Measurements from ENCODE around the gene KHK. TPM values are rescaled to one million over a fixed set of nuclear protein-coding genes. Genes with fewer than 3 reads are reported as not detected.

The KHK gene
- total RNA-seq, 1 donor, result 0.36 TPM

DNA sequence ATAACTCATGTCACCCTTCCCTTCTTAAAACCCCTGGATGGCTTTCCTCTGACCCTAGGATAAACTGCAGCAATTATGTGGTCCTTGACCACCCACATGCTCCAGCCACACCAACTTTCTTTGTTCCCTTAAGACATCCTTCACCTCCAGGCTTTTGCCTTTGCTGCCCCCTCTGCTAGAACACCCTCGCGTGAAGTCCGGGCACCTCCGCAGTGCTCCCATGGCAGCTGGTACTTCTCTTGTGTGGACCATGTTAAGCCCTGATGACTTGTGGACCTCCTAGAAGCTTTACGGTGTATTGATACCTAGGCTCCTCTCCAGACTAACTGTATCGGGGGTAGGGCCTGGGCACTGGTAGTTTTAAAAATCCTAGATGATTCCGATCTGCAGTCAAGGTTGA is 36.2 kb downstream of the KHK start:
- Histone ChIP-seq H4K20me1 (ENCODE audit: insufficient read depth, low read length) (no peaks in the 10 kb centered on the region), H3K9me3 (ENCODE audit: low read depth, low read length) (no peaks in the 10 kb centered on the region), H3K4me2 (ENCODE audit: insufficient read depth, low read length) (no peak overlapping the region), H3K36me3 (ENCODE audit: insufficient read depth, low read length) (no peaks in the 10 kb centered on the region), H3K4me3 (ENCODE audit: insufficient read depth, low read length) (no peak overlapping the region), H3K27me3 (ENCODE audit: insufficient read depth, low read length) (peaks cover 40% of the 10 kb centered on the region), H2AFZ (ENCODE audit: low read length) (no peak overlapping the region), H3K4me1 (ENCODE audit: insufficient read depth, low read length) (peaks cover 3% of the 10 kb centered on the region), H3K79me2 (ENCODE audit: insufficient read depth, low read length) (no peaks in the 10 kb centered on the region), H3K27ac (ENCODE audit: low read depth, low read length) (no peak overlapping the region)
- TF ChIP-seq, protein P1, sequence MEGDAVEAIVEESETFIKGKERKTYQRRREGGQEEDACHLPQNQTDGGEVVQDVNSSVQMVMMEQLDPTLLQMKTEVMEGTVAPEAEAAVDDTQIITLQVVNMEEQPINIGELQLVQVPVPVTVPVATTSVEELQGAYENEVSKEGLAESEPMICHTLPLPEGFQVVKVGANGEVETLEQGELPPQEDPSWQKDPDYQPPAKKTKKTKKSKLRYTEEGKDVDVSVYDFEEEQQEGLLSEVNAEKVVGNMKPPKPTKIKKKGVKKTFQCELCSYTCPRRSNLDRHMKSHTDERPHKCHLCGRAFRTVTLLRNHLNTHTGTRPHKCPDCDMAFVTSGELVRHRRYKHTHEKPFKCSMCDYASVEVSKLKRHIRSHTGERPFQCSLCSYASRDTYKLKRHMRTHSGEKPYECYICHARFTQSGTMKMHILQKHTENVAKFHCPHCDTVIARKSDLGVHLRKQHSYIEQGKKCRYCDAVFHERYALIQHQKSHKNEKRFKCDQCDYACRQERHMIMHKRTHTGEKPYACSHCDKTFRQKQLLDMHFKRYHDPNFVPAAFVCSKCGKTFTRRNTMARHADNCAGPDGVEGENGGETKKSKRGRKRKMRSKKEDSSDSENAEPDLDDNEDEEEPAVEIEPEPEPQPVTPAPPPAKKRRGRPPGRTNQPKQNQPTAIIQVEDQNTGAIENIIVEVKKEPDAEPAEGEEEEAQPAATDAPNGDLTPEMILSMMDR (IDR thresholded peaks at IDR 0.05; ENCODE audit: extremely low read depth, low read depth, low read length), result no peak
- no peak for DNase-seq (ENCODE audit: insufficient read length, low spot score, missing footprints)

DNA sequence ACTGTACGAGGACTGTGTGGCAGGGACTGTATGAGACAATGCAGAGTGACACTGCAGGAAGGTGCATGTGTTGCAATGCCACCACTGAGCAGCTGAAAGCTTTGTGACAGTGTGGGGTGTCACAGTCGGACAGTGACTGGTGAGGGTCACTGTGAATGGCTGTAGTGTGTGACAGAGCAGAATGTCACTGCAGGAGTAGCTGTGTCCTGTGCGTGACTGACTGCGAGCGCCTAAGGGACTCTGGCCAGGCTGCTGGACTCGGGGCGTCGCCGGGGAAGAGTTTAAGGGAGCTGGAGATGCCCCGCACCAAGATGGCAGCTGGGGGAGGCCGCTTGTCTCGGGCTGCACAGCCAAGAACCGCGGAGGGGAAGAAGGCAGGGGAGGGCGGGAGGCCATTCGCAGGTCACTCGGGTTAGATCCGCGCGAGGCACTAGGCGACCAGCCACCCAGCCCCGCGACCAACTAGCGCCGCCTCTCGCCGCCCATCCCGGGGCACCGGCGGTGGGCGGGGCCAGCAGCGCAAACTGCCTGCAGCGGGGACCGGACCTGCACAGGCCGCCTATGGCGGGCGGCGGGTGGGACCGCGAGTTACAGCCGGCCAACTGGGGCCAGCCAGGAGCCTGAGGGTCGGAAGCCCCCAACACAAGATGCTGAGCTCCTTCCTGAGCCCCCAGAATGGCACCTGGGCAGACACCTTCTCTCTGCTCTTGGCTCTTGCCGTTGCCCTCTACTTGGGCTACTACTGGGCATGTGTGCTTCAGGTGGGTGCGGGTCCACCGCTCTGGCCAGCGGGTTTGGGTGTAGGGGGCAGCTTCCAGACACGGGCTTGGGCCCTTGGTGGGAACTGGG is 37.0 kb downstream of the KHK start, which contains the start of gene ABHD1:
TSS of gene ABHD1 (plus strand) at position 514 of the 849 bp plus-strand sequence. CDS start at position 648, 134 bp downstream.
- peaks cover 33% of the 10 kb centered on the region for H3K27me3 ChIP-seq (ENCODE audit: insufficient read depth, low read length)
- peak; percentile 95 for DNase-seq (ENCODE audit: insufficient read length, low spot score, missing footprints)
- H4K20me1 ChIP-seq (ENCODE audit: insufficient read depth, low read length), result no peaks in the 10 kb centered on the region

DNA sequence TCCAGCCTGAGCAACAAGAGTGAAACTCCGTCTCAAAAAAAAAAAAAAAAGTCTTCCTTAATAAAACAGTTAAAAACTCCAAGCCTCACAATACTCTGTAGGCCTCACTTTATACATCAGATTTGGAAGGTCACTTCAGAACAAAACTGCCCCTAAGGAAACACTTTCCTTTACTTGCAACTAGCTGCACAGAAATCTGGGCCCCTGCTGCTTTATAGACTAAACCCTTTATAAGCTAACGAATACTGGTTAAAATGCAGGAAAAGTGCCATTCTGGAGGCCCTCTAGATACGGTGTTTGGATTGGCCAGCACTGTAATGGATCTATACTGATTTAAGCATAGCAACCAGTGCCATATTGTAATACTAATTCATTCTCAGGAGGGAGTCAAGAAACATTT is 38.5 kb downstream of the KHK start:
- Histone ChIP-seq H4K20me1 (ENCODE audit: insufficient read depth, low read length) (no peaks in the 10 kb centered on the region), H3K79me2 (ENCODE audit: insufficient read depth, low read length) (no peaks in the 10 kb centered on the region), H3K9me3 (ENCODE audit: low read depth, low read length) (no peaks in the 10 kb centered on the region), H3K27me3 (ENCODE audit: insufficient read depth, low read length) (peaks cover 23% of the 10 kb centered on the region), H2AFZ (ENCODE audit: low read length) (no peak overlapping the region), H3K4me2 (ENCODE audit: insufficient read depth, low read length) (no peak overlapping the region), H3K27ac (ENCODE audit: low read depth, low read length) (no peak overlapping the region), H3K36me3 (ENCODE audit: insufficient read depth, low read length) (peaks cover 9% of the 10 kb centered on the region), H3K4me3 (ENCODE audit: insufficient read depth, low read length) (no peak overlapping the region), H3K4me1 (ENCODE audit: insufficient read depth, low read length) (peaks cover 3% of the 10 kb centered on the region)
- no peak for DNase-seq (ENCODE audit: insufficient read length, low spot score, missing footprints)
- TF ChIP-seq, protein P1 (IDR thresholded peaks at IDR 0.05; ENCODE audit: extremely low read depth, low read depth, low read length), result no peak

More for the DNA sequence above, 37.0 kb downstream of the KHK start, which contains the start of gene ABHD1:
- Histone ChIP-seq H3K79me2 (ENCODE audit: insufficient read depth, low read length) (no peaks in the 10 kb centered on the region), H3K4me1 (ENCODE audit: insufficient read depth, low read length) (peaks cover 3% of the 10 kb centered on the region), H2AFZ (ENCODE audit: low read length) (peak within 1 kb of the TSS; percentile 90), H3K36me3 (ENCODE audit: insufficient read depth, low read length) (no peaks in the 10 kb centered on the region), H3K4me3 (ENCODE audit: insufficient read depth, low read length) (peak within 1 kb of the TSS; percentile 73), H3K9me3 (ENCODE audit: low read depth, low read length) (no peaks in the 10 kb centered on the region), H3K4me2 (ENCODE audit: insufficient read depth, low read length) (peak within 1 kb of the TSS; percentile 76), H3K27ac (ENCODE audit: low read depth, low read length) (no peak within 1 kb of the TSS)
- TF ChIP-seq, protein P1 (IDR thresholded peaks at IDR 0.05; ENCODE audit: extremely low read depth, low read depth, low read length), result no peak

DNA sequence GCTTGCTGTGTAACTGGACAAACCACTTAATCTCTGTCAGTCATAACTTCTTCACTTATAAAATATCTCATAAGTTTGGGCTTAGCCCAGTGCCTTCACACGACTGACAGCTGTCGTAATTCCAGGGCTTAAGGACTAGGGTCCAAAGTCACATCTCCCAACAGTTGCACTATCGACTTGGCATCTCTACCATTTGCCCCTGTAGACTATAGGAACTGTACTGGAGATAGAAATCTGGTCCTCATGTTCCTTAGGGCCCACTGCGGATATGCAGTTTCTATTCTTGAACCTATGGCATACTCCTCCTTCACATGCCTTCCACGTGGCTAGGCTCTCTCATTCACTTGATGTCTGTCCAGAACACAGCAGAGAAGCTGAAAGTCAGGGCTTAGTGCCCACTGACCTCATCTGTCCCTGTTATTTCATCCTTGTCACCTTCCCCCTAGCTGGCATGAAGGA is 39.7 kb downstream of the KHK start:
- Histone ChIP-seq H4K20me1 (ENCODE audit: insufficient read depth, low read length) (peaks cover under 1% of the 10 kb centered on the region), H3K4me2 (ENCODE audit: insufficient read depth, low read length) (no peak overlapping the region), H2AFZ (ENCODE audit: low read length) (no peak overlapping the region), H3K9me3 (ENCODE audit: low read depth, low read length) (no peaks in the 10 kb centered on the region), H3K27ac (ENCODE audit: low read depth, low read length) (no peak overlapping the region), H3K27me3 (ENCODE audit: insufficient read depth, low read length) (peaks cover 13% of the 10 kb centered on the region), H3K79me2 (ENCODE audit: insufficient read depth, low read length) (no peaks in the 10 kb centered on the region), H3K4me3 (ENCODE audit: insufficient read depth, low read length) (no peak overlapping the region), H3K36me3 (ENCODE audit: insufficient read depth, low read length) (peaks cover 19% of the 10 kb centered on the region), H3K4me1 (ENCODE audit: insufficient read depth, low read length) (peaks cover 3% of the 10 kb centered on the region)
- no peak for DNase-seq (ENCODE audit: insufficient read length, low spot score, missing footprints)
- TF ChIP-seq, protein P1 (IDR thresholded peaks at IDR 0.05; ENCODE audit: extremely low read depth, low read depth, low read length), result no peak

All from osteoblast (primary cell).